ENCODE results near the gene LHFPL6. TPM values are rescaled to one million over a fixed set of nuclear protein-coding genes. Genes with fewer than 3 reads are reported as not detected.

The LHFPL6 gene
- polyA plus RNA-seq, 3 donors, result 0.14 to 0.59 (median 0.46) TPM

DNA sequence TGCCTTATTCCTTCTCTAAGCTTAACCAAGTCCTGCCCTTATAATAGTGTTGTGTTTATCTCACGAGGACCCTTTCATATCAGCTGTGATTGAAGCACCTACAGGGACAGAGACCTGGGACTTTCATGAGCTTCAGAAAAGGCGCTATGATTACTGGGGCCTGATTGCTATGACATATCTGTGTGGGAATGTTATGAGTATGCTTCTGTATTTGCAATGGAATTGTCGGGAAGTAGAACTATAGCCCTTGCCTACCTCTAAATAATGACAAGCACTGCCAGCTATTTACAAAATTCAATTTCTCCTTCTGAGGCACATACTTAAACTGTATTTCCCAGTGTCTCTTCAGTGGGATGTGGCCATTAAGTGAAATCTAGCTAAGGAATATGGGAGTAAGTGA lies 191.5 kb downstream of the LHFPL6 start:
- Histone ChIP-seq H4K20me1 (ENCODE audit: insufficient read depth, low read length) (no peaks in the 10 kb centered on the region), H3K36me3 (replicated peaks in 1 of 2; ENCODE audit: control insufficient read depth in 1 of 2, insufficient read depth in 2 of 2, low read length in 2 of 2) (no peaks in the 10 kb centered on the region), H3K9ac (ENCODE audit: insufficient read depth, low read length, poor library complexity, severe bottlenecking) (no peak overlapping the region), H3K27ac (ENCODE audit: low read depth in 1 of 2, low read length in 2 of 2) (no peak overlapping the region), H3K9me3 (replicated peaks in 1 of 2; ENCODE audit: control insufficient read depth in 1 of 2, insufficient read depth in 1 of 2, low read length in 2 of 2) (no peaks in the 10 kb centered on the region), H3K79me2 (ENCODE audit: insufficient read depth, low read length) (no peaks in the 10 kb centered on the region), H3K4me2 (replicated peaks; ENCODE audit: extremely low read depth, low read length, poor library complexity, severe bottlenecking) (no peak overlapping the region), H3K27me3 (ENCODE audit: control insufficient read depth in 2 of 2, insufficient read depth in 2 of 2, low read length in 2 of 2) (no peaks in the 10 kb centered on the region), H3K4me1 (ENCODE audit: control insufficient read depth in 1 of 2, insufficient read depth in 2 of 2, low read length in 2 of 2) (peaks cover 37 to 49% of the 10 kb centered on the region in 2 donors), H2AFZ (ENCODE audit: insufficient read depth, low read depth, low read length, poor library complexity, severe bottlenecking) (no peak overlapping the region), H3K4me3 (replicated peaks in 1 of 3; ENCODE audit: low read depth in 2 of 3, low read length in 3 of 3) (no peak overlapping the region)
- Mint-ChIP-seq H3K27ac (no peak overlapping the region), H3K4me1 (peaks cover 40% of the 10 kb centered on the region), H3K4me3 (no peak overlapping the region), H3K36me3 (no peaks in the 10 kb centered on the region), H3K27me3 (ENCODE audit: low read depth in 3 of 3) (peaks cover 0 to 1% (median 0%) of the 10 kb centered on the region in 3 donors), H3K9me3 (no peaks in the 10 kb centered on the region)
- WGBS (ENCODE audit: insufficient coverage), result 100% methylated on average over 1 of the region's 3 CpGs
- intact Hi-C loops (cut with micrococcal nuclease), result loop anchor here in 1 of 2 donors (10.0 kb wide), 1 partner anchor 203 kb away; no protein-coding TSS in a partner anchor
- TF ChIP-seq, protein P1, sequence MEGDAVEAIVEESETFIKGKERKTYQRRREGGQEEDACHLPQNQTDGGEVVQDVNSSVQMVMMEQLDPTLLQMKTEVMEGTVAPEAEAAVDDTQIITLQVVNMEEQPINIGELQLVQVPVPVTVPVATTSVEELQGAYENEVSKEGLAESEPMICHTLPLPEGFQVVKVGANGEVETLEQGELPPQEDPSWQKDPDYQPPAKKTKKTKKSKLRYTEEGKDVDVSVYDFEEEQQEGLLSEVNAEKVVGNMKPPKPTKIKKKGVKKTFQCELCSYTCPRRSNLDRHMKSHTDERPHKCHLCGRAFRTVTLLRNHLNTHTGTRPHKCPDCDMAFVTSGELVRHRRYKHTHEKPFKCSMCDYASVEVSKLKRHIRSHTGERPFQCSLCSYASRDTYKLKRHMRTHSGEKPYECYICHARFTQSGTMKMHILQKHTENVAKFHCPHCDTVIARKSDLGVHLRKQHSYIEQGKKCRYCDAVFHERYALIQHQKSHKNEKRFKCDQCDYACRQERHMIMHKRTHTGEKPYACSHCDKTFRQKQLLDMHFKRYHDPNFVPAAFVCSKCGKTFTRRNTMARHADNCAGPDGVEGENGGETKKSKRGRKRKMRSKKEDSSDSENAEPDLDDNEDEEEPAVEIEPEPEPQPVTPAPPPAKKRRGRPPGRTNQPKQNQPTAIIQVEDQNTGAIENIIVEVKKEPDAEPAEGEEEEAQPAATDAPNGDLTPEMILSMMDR (IDR thresholded peaks at IDR 0.05), result no peak
- DNase-seq, result no peak

DNA sequence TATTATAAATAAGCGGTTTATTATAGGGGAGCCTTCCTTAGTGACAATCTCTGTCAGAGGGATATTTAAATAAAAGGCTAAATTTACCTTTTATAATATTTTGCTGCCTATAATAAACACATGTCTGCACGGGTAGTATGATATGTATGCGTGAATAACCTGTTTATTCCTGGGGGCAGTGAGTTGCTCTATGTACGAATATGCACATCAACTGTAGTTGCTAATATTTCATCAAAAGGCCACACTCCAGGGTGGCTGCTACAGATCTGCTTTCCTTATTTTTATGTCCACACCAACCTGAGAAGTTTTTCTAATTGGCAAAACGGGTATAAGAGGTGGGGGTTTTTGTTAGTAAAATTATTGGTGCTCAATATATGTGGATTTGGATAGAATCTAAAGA lies 192.0 kb downstream of the LHFPL6 start:
- intact Hi-C loops (cut with micrococcal nuclease), result loop anchor here in 1 of 2 donors (10.0 kb wide), 1 partner anchor 204 kb away; no protein-coding TSS in a partner anchor
- Mint-ChIP-seq H3K27ac (no peak overlapping the region), H3K27me3 (ENCODE audit: low read depth in 3 of 3) (peaks cover 0 to 1% (median 0%) of the 10 kb centered on the region in 3 donors), H3K9me3 (no peaks in the 10 kb centered on the region), H3K36me3 (no peaks in the 10 kb centered on the region), H3K4me3 (no peak overlapping the region), H3K4me1 (peaks cover 40% of the 10 kb centered on the region)
- Histone ChIP-seq H3K36me3 (replicated peaks in 1 of 2; ENCODE audit: control insufficient read depth in 1 of 2, insufficient read depth in 2 of 2, low read length in 2 of 2) (no peaks in the 10 kb centered on the region), H3K4me2 (replicated peaks; ENCODE audit: extremely low read depth, low read length, poor library complexity, severe bottlenecking) (no peak overlapping the region), H3K9ac (ENCODE audit: insufficient read depth, low read length, poor library complexity, severe bottlenecking) (no peak overlapping the region), H4K20me1 (ENCODE audit: insufficient read depth, low read length) (no peaks in the 10 kb centered on the region), H3K79me2 (ENCODE audit: insufficient read depth, low read length) (no peaks in the 10 kb centered on the region), H2AFZ (ENCODE audit: insufficient read depth, low read depth, low read length, poor library complexity, severe bottlenecking) (no peak overlapping the region), H3K27ac (ENCODE audit: low read depth in 1 of 2, low read length in 2 of 2) (no peak overlapping the region), H3K27me3 (ENCODE audit: control insufficient read depth in 2 of 2, insufficient read depth in 2 of 2, low read length in 2 of 2) (no peaks in the 10 kb centered on the region), H3K9me3 (replicated peaks in 1 of 2; ENCODE audit: control insufficient read depth in 1 of 2, insufficient read depth in 1 of 2, low read length in 2 of 2) (no peaks in the 10 kb centered on the region), H3K4me3 (replicated peaks in 1 of 3; ENCODE audit: low read depth in 2 of 3, low read length in 3 of 3) (no peak overlapping the region), H3K4me1 (ENCODE audit: control insufficient read depth in 1 of 2, insufficient read depth in 2 of 2, low read length in 2 of 2) (peaks cover 37 to 49% of the 10 kb centered on the region in 2 donors)
- no peak for DNase-seq
- TF ChIP-seq, protein P1 (IDR thresholded peaks at IDR 0.05), result no peak
- no CpG with 5 or more reads among the region's 5 CpGs for WGBS (ENCODE audit: insufficient coverage)

Data from CD14-positive monocyte (primary cell).